HL-60 (cell line): Measurements from ENCODE around the gene PLA2G4E.
A peak's percentile ranks its signal among the peaks of the same experiment; 100 is the strongest.

Source experiments
- DNase-seq, 2 experiments: peaks; one replicate each; pipeline ENCODE4 v3.0.0-alpha.2; 2010 to 2020; ENCODE audit warnings: low read depth in 1 of 2, low spot score in 1 of 2
- H3K27ac ChIP-seq: fragments of 250-450 bp; sonication (Bioruptor Pico); replicated peaks from 2 replicates; pipeline ENCODE4 v1.5.1; 2020; ENCODE audit warnings: mild to moderate bottlenecking, moderate library complexity
- H3K27me3 ChIP-seq: fragments of 250-450 bp; sonication (Bioruptor Pico); 2 replicates; pipeline ENCODE4 v1.5.1; 2021; ENCODE audit warnings: mild to moderate bottlenecking, moderate library complexity; ENCODE audit not compliant: insufficient read depth, poor library complexity, severe bottlenecking
- H3K4me3 ChIP-seq: replicated peaks from 2 replicates; pipeline ENCODE4 v1.5.1; 2011; ENCODE audit warnings: mild to moderate bottlenecking, control low read depth, low read length; ENCODE audit not compliant: insufficient read depth
- CTCF ChIP-seq: IDR thresholded peaks from one replicate; pipeline ENCODE4 v1.5.1; 2011; ENCODE audit warnings: low read length, control low read depth, inconsistent platforms; ENCODE audit not compliant: insufficient read depth
- GABPA ChIP-seq: IDR thresholded peaks from 2 replicates; pipeline ENCODE4 v1.6.1; 2012; ENCODE audit warnings: low read depth
- POLR2AphosphoS5 ChIP-seq: IDR thresholded peaks from 2 replicates; pipeline ENCODE4 v1.6.1; 2012; ENCODE audit warnings: low read depth
- REST ChIP-seq: IDR thresholded peaks from 2 replicates; pipeline ENCODE4 v1.6.1; 2012; ENCODE audit warnings: low read depth; ENCODE audit not compliant: insufficient replicate concordance
- SPI1 ChIP-seq: IDR thresholded peaks from 2 replicates; pipeline ENCODE4 v1.6.1; 2012; ENCODE audit warnings: low read depth, mild to moderate bottlenecking, borderline replicate concordance

The PLA2G4E gene

GRCh38 chr15:41978534-41978933, 42.3 kb downstream of the PLA2G4E start:
- TF ChIP-seq POLR2AphosphoS5 (no peak), GABPA (no peak), SPI1 (no peak), CTCF (no peak), REST (no peak)
- no peak for DNase-seq
- no peak overlapping the region for H3K4me3 ChIP-seq
- H3K27me3 ChIP-seq: no peaks in the 10 kb centered on the region
- H3K27ac ChIP-seq: no peak overlapping the region

GRCh38 chr15:41977757-41978383, 43.0 kb downstream of the PLA2G4E start:
- no peak for TF ChIP-seq CTCF
- TF ChIP-seq POLR2AphosphoS5: no peak
- no peak for TF ChIP-seq GABPA
- no peak for TF ChIP-seq SPI1
- TF ChIP-seq REST: no peak
- Histone ChIP-seq H3K4me3 (no peak overlapping the region), H3K27ac (no peak overlapping the region), H3K27me3 (no peaks in the 10 kb centered on the region)
- DNase-seq: no peak

- DNase-seq: peak in 1 of 2 experiments; percentile 63
- no peak for TF ChIP-seq REST
- TF ChIP-seq CTCF: no peak
- no peak for TF ChIP-seq GABPA
- no peak for TF ChIP-seq POLR2AphosphoS5
- TF ChIP-seq SPI1: no peak
- Histone ChIP-seq H3K27me3 (no peaks in the 10 kb centered on the region), H3K4me3 (no peak overlapping the region), H3K27ac (no peak overlapping the region)
Observed at GRCh38 chr15:41975669-41976068, 45.2 kb downstream of the PLA2G4E start.
